Neural progenitor cell (in vitro differentiated cells): Measurements from ENCODE around the gene PPP1CC.

ENCODE experiments used
- EZH2 ChIP-seq: fragments of 200-600 bp; sonication (generic); IDR thresholded peaks from 2 replicates; pipeline ENCODE4 v1.6.1; 2017; ENCODE audit warnings: antibody characterized with exemption, mild to moderate bottlenecking, moderate library complexity
- TF ChIP-seq, protein P1 (sequence below): fragments of 200-600 bp; sonication (generic); IDR thresholded peaks from 2 replicates; pipeline ENCODE4 v1.5.1; 2017; ENCODE audit warnings: antibody characterized with exemption, mild to moderate bottlenecking

DNA sequence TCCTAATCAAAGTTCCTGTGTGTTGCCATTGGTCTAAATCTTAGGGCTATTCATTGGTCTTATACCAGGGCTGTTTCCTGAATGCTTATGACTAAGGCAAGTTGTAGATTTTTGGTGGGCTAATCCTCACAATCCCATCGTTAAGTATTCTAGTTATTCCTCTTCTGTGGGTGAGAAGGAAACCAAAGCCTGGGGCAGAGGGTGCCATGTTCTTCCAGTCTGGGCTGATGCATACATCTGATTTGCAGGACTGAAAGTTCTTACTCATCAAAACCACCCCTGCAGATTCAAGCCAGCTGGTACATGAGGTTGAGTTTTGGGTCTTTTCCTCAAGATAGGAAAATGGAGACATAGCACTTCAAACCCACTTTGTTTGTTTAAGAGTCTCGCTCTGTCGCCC is 25.7 kb downstream of the PPP1CC start:
- TF ChIP-seq, protein P1, sequence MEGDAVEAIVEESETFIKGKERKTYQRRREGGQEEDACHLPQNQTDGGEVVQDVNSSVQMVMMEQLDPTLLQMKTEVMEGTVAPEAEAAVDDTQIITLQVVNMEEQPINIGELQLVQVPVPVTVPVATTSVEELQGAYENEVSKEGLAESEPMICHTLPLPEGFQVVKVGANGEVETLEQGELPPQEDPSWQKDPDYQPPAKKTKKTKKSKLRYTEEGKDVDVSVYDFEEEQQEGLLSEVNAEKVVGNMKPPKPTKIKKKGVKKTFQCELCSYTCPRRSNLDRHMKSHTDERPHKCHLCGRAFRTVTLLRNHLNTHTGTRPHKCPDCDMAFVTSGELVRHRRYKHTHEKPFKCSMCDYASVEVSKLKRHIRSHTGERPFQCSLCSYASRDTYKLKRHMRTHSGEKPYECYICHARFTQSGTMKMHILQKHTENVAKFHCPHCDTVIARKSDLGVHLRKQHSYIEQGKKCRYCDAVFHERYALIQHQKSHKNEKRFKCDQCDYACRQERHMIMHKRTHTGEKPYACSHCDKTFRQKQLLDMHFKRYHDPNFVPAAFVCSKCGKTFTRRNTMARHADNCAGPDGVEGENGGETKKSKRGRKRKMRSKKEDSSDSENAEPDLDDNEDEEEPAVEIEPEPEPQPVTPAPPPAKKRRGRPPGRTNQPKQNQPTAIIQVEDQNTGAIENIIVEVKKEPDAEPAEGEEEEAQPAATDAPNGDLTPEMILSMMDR, result no peak
- TF ChIP-seq EZH2, result no peak
